Breast epithelium (tissue), 4 donors: ENCODE results near the gene TEPSIN. TPM values are rescaled to one million over a fixed set of nuclear protein-coding genes. Genes with fewer than 3 reads are reported as not detected.

Experiments
- DNase-seq, 2 donors: peaks; one replicate each; pipeline ENCODE4 v3.0.0-alpha.2; 2019; ENCODE audit warnings: low spot score in 2 of 2
- H3K27ac ChIP-seq, 2 donors: fragments of 200-600 bp; sonication (generic) in 1 of 2; one replicate each; pipeline ENCODE4 v1.5.1; 2016 to 2019; ENCODE audit warnings: mild to moderate bottlenecking in 1 of 2
- H3K27me3 ChIP-seq, 2 donors: fragments of 200-600 bp; sonication (generic) in 1 of 2; one replicate each; pipeline versions ENCODE4 v1.5.1 to v1.6.0; 2017 to 2019; ENCODE audit warnings: control low read depth in 1 of 2, mild to moderate bottlenecking in 1 of 2
- H3K36me3 ChIP-seq: fragments of 200-600 bp; one replicate; pipeline ENCODE4 v1.5.1; 2019
- H3K4me1 ChIP-seq, 2 donors: fragments of 200-600 bp; sonication (generic); one replicate each; pipeline ENCODE4 v1.5.1; 2016 to 2019; ENCODE audit warnings: control low read depth in 1 of 2
- H3K4me3 ChIP-seq, 3 donors: fragments of 200-600 bp; sonication (generic); 1 replicate in 2 of 3; 2 replicates in 1 of 3; pipeline ENCODE4 v1.5.1; 2016 to 2019; ENCODE audit warnings: mild to moderate bottlenecking in 3 of 3, moderate library complexity in 2 of 3
- H3K9me3 ChIP-seq, 2 donors: fragments of 200-600 bp; sonication (generic) in 1 of 2; one replicate each; pipeline ENCODE4 v1.5.1; 2016 to 2019; ENCODE audit warnings: control low read depth in 1 of 2
- POLR2A ChIP-seq: fragments of 450-650 bp; IDR thresholded peaks from one replicate; pipeline ENCODE4 v1.6.1; 2016; ENCODE audit warnings: antibody characterized with exemption, mild to moderate bottlenecking, moderate library complexity
- POLR2AphosphoS5 ChIP-seq, 3 donors: sonication (generic); formaldehyde crosslinking; IDR thresholded peaks; one replicate each; pipeline ENCODE4 v1.6.1; 2017; ENCODE audit warnings: antibody characterized with exemption in 3 of 3
- intact Hi-C: fragments of 100-400 bp; cut with DNase I; formaldehyde crosslinking; loops from one replicate; pipeline ENCODE4 v1.15.1; 2023; ENCODE audit warnings: low total_unique reads
- total RNA-seq, 3 donors: library from RNA; depleted of rRNA; stranded (reverse); fragments of >200 nt; gene quantifications; one replicate each; pipeline ENCODE4 v1.1.0, GENCODE V29; 2016
- TF ChIP-seq, protein P1 (sequence below), 3 donors: fragments of 450-650 bp; IDR thresholded peaks; one replicate each; pipeline ENCODE4 v1.5.1; 2016 to 2017; ENCODE audit warnings: antibody characterized with exemption in 3 of 3, mild to moderate bottlenecking in 3 of 3, moderate library complexity in 3 of 3

TEPSIN gene
- total RNA-seq, 3 donors from 2014 or later: 33.9 to 54.3 (median 36.4) TPM

- Histone ChIP-seq H3K4me1 (no peaks in the 10 kb centered on the region), H3K27ac (no peak overlapping the region), H3K36me3 (no peaks in the 10 kb centered on the region), H3K9me3 (no peaks in the 10 kb centered on the region), H3K4me3 (no peak overlapping the region), H3K27me3 (no peaks in the 10 kb centered on the region)
- TF ChIP-seq POLR2A (no peak), POLR2AphosphoS5 (IDR thresholded peaks at IDR 0.05) (no peak)
- TF ChIP-seq, protein P1, sequence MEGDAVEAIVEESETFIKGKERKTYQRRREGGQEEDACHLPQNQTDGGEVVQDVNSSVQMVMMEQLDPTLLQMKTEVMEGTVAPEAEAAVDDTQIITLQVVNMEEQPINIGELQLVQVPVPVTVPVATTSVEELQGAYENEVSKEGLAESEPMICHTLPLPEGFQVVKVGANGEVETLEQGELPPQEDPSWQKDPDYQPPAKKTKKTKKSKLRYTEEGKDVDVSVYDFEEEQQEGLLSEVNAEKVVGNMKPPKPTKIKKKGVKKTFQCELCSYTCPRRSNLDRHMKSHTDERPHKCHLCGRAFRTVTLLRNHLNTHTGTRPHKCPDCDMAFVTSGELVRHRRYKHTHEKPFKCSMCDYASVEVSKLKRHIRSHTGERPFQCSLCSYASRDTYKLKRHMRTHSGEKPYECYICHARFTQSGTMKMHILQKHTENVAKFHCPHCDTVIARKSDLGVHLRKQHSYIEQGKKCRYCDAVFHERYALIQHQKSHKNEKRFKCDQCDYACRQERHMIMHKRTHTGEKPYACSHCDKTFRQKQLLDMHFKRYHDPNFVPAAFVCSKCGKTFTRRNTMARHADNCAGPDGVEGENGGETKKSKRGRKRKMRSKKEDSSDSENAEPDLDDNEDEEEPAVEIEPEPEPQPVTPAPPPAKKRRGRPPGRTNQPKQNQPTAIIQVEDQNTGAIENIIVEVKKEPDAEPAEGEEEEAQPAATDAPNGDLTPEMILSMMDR (IDR thresholded peaks at IDR 0.05): no peak
- DNase-seq: no peak
- intact Hi-C loops: no loop called here
These were observed 42.8 kb downstream of the TEPSIN start for GRCh38 chr17:81195941-81196495.

- intact Hi-C loops: no loop called here
- no peak overlapping the region for H3K27ac ChIP-seq
- H3K27me3 ChIP-seq: no peaks in the 10 kb centered on the region
- no peak overlapping the region for H3K4me3 ChIP-seq
- peak in 1 of 2 donors; percentile 84 for DNase-seq
- no peak for TF ChIP-seq POLR2AphosphoS5 (IDR thresholded peaks at IDR 0.05)
- TF ChIP-seq POLR2A: no peak
- TF ChIP-seq, protein P1 (IDR thresholded peaks at IDR 0.05): no peak
- H3K9me3 ChIP-seq: no peaks in the 10 kb centered on the region
- H3K36me3 ChIP-seq: no peaks in the 10 kb centered on the region
- H3K4me1 ChIP-seq: no peaks in the 10 kb centered on the region
These were observed 43.6 kb downstream of the TEPSIN start for GRCh38 chr17:81194941-81195901.

DNA sequence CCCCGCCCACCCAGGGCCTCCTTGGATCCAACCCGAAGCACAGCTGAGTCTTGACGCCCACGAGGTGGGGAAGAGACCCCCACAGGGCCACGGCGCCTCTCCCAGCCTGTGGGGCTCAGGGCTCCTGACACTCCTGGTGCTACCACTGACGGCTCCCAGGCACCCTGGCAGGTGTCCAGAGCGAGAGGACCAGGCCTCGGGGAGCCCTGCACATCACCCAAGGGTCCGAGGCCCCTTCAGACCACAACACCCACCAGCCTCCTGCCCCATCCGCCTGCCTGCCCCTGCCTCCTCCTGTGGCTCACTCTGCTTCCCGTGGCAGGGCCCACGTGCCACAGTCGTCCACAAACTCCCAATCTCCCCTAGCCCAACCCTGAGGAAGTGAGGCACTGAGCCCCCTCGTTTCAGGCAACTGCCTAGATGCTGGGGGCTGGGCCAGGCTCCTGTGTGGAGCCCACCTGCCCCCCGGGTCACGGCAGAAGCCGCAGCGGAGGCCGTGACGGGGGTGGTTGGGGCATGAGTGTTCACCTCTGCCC is 44.6 kb downstream of the TEPSIN start:
- Histone ChIP-seq H3K4me3 (no peak overlapping the region), H3K4me1 (no peaks in the 10 kb centered on the region), H3K27ac (no peak overlapping the region), H3K36me3 (no peaks in the 10 kb centered on the region), H3K9me3 (no peaks in the 10 kb centered on the region), H3K27me3 (no peaks in the 10 kb centered on the region)
- intact Hi-C loops: no loop called here
- no peak for DNase-seq
- TF ChIP-seq POLR2A (no peak), POLR2AphosphoS5 (IDR thresholded peaks at IDR 0.05) (no peak)
- TF ChIP-seq, protein P1 (IDR thresholded peaks at IDR 0.05): no peak

DNA sequence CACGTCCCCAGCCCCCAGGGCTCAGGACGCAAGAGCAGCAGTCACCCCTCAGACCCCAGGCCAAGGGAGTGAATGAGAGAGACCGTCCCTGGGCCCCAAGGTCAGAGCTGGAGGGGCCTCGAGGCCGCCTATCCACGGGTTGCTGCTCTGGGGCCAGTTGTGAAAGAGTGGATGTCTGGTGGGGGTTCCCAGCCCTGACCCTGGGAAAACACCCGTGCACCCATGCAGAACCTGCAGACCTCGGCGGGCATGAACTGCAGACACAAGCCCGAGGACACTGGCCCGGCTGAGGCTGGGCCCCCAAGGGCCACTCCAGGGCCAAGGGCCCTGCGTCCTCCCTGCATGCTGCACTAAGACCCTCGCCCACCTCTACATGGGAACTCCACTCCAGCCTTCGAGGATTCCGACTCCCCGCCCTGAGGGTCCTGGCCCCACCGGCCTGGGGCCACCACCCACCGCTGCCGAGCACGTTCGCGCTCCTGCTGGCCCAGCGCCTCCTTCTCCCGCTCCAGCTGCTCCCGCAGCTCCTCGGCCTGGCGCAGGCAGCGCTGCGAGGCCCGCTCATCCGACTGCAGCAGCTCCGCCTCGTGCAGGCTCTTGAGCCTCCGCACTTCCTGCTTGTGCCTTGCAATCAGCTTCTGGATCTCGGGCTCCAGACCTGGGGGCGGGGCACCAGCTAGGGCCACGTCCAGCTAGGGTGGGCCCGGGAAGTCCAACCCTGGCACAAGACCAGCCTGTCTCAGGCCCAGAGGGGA is 45.2 kb downstream of the TEPSIN start:
- Histone ChIP-seq H3K4me3 (no peak overlapping the region), H3K36me3 (no peaks in the 10 kb centered on the region), H3K27ac (no peak overlapping the region), H3K27me3 (no peaks in the 10 kb centered on the region), H3K4me1 (no peaks in the 10 kb centered on the region), H3K9me3 (no peaks in the 10 kb centered on the region)
- intact Hi-C loops: no loop called here
- no peak for DNase-seq
- TF ChIP-seq POLR2A (no peak), POLR2AphosphoS5 (IDR thresholded peaks at IDR 0.05) (no peak)
- TF ChIP-seq, protein P1 (IDR thresholded peaks at IDR 0.05): no peak
